GM20000 (cell line): ENCODE data around the gene TLK2.
"Not testable (repeated sequence)": the region's sequence is repeated elsewhere in the genome, so short reads cannot be mapped to it uniquely, and the experiment has no call there.

ENCODE experiments used
- DNase-seq: peaks from one replicate; pipeline ENCODE4 v3.0.0; 2012; ENCODE audit warnings: low spot score
- TF ChIP-seq, protein P1 (sequence below): IDR thresholded peaks from 2 replicates; pipeline ENCODE4 v1.5.1; 2012; ENCODE audit warnings: mild to moderate bottlenecking, control low read depth; ENCODE audit errors: extremely low read depth, missing control alignments

The TLK2 gene

DNA sequence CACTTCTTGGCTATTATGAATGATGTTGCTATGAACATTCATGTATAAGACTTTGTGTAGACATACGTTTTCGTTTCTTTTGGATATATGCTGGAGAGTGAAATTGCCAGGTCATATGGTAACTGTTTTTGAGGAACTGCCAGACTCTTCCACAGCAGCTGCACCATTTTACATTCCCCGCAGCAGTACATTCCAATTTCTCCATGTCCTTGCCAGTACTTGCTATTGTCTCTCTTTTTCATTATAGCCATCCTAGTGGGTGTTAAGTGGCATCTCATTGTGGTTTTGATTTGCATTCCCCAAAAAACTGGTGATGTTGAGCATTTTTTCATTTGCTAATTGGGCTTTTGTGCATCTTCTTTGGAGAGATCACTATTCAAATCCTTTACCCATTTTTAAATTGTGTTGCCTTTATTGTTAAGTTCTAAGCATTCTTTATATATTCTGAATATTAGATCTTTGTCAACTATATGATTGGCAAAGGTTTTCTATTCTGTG, 64.7 kb downstream of the TLK2 start:
- not testable (repeated sequence) for DNase-seq

DNA sequence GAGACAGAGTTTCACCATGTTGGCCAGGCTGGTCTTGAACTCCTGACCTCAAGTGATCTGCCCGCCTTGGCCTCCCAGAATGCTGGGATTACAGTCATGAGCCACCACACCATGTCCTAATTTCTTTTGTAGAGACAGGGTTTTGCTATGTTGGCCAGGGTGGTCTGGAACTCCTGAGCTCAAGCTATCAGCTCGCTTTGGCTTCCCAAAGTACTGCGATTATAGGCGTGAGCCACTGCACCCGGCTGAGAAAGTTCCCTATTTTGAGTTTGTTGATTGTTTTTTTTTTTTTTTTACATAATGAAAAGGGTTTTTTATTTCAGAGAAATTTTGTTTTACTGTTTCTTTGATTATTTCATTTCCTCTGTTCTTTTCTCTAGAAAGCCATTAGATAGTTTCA, 67.4 kb downstream of the TLK2 start:
- DNase-seq = not testable (repeated sequence)

DNA sequence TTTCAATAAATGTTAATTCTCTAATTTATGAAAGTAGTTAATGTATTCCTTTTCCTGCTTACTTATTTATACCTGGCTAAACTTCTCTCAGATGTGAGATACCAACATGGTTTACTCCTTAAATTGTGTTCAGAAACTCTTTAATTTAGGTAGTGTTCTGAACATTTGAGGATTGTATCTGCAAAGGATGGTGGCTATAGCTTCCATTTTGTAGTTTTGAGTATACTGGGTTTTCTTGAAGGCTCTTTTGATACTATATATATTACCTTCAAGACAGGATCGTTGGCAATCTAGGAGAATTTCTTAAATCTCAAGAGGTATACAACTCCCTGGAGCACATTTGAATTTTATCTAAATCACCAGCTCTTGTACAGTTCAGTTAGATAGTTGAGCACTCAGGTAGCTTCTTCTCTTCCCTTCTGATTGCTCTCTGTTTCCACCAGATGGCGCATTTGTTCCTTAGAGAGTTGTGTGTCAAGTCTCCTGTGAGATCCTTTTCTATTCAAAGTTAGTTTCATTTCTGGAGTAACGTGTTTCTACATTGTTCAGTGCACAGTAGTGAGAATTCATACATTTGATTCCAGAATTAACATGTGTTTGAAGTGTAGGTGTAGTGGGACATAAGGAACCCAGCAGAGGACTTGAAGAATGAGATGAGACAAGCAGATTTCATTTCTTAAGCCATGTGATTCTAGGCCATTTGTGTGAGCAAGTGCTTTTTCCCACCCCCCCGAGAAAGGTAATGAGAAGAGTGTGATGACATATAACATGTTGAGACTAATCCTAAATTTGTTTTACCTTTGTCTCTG, 74.4 kb downstream of the TLK2 start:
- not testable (repeated sequence) for DNase-seq

DNA sequence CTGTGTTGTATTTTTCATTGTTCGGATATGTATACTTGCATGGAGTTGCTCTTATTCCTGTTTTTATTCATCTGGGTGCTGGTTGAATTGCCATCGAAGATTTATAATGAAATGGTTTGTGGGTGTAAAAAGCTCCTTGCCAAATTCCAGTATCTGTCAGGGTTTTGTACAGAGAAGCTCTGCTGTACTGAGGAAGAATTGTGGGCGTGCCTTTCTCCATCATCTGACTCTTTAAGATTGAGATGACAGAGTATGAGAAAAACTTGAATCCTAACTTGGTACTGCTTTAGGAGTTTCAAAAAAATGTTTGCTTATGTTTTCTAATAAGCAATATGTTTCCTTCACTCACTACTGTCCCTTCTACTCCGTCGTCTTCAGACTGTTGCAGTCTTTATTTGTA, 78.9 kb downstream of the TLK2 start:
- DNase-seq = not testable (repeated sequence)

DNA sequence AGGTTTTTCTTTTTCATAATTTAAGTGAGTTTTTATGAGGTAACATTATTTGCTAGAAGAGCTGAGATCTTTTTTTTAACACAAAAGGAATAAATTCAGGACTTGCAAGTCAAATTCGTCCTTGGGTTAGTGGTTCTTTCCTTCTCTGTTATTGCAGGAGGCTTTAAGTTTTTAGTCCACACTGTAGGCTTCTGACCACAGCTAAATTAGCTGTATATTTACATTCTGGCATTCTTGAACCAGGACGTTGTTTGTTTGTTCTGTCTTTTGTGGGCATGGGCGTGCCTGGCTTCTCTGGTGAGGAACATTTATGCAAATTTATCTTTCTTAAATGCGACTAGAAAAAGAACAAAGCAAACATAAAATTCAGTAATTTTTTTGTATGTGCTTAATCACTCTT, 80.3 kb downstream of the TLK2 start:
- DNase-seq = not testable (repeated sequence)

DNA sequence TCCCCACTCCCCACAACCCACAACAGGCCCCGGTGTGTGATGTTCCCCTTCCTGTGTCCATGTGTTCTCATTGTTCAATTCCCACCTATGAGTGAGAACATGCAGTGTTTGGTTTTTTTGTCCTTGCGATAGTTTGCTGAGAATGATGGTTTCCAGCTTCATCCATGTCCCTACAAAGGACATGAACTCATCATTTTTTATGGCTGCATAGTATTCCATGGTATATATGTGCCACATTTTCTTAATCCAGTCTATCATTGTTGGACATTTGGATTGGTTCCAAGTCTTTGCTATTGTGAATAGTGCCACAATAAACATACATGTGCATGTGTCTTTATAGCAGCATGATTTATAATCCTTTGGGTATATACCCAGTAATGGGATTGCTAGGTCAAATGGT, 82.3 kb downstream of the TLK2 start:
- DNase-seq = not testable (repeated sequence)

DNA sequence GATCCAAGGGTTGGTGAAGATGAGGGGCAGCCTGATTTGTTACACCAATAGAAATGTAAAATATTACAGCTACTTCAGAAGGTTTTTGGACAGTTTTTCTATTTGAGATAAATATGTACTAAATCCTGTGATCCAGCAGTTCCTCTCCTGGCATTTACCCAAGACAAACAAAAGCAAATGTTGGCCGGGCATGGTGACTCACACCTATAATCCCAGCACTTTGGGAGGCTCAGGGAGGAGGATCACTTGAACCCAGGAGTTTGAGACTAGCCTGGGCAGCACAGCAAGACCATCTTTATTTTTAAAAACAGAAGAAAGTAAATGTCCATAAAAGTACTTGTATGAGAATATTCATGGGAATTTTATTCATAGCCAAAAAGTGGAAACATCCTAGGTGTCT, 84.0 kb downstream of the TLK2 start:
- no peak for DNase-seq
- TF ChIP-seq, protein P1, sequence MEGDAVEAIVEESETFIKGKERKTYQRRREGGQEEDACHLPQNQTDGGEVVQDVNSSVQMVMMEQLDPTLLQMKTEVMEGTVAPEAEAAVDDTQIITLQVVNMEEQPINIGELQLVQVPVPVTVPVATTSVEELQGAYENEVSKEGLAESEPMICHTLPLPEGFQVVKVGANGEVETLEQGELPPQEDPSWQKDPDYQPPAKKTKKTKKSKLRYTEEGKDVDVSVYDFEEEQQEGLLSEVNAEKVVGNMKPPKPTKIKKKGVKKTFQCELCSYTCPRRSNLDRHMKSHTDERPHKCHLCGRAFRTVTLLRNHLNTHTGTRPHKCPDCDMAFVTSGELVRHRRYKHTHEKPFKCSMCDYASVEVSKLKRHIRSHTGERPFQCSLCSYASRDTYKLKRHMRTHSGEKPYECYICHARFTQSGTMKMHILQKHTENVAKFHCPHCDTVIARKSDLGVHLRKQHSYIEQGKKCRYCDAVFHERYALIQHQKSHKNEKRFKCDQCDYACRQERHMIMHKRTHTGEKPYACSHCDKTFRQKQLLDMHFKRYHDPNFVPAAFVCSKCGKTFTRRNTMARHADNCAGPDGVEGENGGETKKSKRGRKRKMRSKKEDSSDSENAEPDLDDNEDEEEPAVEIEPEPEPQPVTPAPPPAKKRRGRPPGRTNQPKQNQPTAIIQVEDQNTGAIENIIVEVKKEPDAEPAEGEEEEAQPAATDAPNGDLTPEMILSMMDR = no peak

DNA sequence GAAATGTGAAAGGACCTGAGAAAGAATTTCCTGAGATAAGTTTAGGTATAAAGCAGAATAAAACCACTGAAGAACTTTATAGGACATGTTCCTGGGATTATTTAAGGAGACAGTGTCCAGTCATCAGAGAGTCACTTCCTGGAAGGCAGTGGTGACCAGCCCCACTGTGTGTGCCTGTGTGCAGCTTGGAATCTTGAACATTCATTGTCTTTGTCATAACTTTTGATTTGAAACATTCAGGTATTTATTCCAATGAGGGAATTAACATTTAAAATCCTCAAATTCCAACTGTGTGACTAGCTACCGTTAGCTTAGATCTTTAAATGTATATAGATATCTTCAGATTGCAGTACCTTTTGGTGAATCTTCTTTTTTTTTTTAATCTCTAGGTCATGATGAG, 87.2 kb downstream of the TLK2 start:
- TF ChIP-seq, protein P1 = no peak

DNA sequence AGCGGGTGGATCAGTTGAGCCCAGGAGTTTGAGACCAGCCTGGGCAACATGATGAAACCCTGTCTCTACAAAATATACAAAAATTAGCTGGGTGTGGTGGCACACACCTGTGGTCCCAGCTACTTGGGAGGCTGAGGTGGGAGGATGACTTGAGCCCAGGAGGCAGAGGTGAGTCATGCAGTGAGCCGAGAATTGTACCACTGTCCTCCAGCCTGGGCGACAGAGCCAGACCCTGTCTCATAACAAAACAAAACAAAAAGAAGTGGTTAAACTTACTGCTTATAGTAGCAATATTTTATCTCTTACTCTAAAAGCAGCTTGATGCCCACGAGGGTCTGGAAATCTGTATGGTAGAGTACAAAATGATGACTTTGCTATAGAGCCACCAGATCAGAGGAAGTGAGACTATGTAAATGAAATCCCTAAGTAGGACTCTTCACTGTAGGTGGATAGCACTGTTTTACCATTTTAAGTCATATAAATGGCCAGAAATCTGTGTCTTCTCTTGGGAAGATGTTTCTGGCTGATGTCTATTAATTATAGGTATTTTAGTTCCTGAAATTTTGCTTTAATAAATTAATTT, 88.5 kb downstream of the TLK2 start:
- TF ChIP-seq, protein P1 = no peak
- DNase-seq = no peak

More for the DNA sequence above, 87.2 kb downstream of the TLK2 start:
- DNase-seq = no peak

DNA sequence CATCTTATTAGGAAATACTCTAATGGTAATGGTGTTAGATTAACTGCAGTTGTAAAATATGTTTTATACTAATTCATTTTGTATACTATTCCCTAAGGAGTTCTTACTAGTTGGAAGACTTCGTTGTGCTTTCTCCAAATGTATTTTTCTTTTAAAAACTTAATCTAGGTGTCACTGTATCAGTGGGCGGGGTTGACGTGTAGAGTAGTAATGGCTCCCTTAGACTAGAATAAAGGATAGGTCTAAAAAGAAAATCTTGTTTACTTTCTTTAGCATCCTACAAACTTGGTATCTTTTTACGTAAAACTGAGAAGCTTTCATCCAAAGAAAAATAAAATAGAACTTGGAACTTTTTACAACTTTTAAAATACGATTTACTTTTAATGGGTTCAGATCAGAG, 93.9 kb downstream of the TLK2 start:
- no peak for DNase-seq
- TF ChIP-seq, protein P1 = no peak
